DOHH2 (cell line): ENCODE results near the gene SOX1.

ENCODE experiments used
- H3F3A ChIP-seq: fragments of 200-600 bp; sonication (generic), shearing (Covaris generic); 2 replicates; pipeline ENCODE4 v1.6.0; 2016; ENCODE audit warnings: antibody characterized with exemption, mild to moderate bottlenecking; ENCODE audit not compliant: control insufficient read depth, insufficient read depth
- H3K27ac ChIP-seq: fragments of 200-600 bp; sonication (generic); 2 replicates; pipeline ENCODE4 v1.5.1; 2014; ENCODE audit warnings: low read depth, mild to moderate bottlenecking, low read length, moderate library complexity
- H3K27me3 ChIP-seq: fragments of 200-600 bp; sonication (generic); 2 replicates; pipeline ENCODE4 v1.6.1; 2014; ENCODE audit warnings: mild to moderate bottlenecking, low read length, mixed read lengths; ENCODE audit not compliant: control insufficient read depth
- H3K36me3 ChIP-seq: fragments of 200-600 bp; sonication (generic); 2 replicates; pipeline ENCODE4 v1.6.1; 2014; ENCODE audit warnings: mild to moderate bottlenecking, low read length, moderate library complexity, mixed read lengths; ENCODE audit not compliant: control insufficient read depth
- H3K4me1 ChIP-seq: fragments of 200-600 bp; sonication (generic); 2 replicates; pipeline ENCODE4 v1.6.1; 2014; ENCODE audit warnings: mild to moderate bottlenecking, low read length, mixed read lengths; ENCODE audit not compliant: control insufficient read depth
- H3K4me2 ChIP-seq: fragments of 200-600 bp; sonication (generic); 2 replicates; pipeline ENCODE4 v1.6.0; 2014; ENCODE audit warnings: mild to moderate bottlenecking, low read length, moderate library complexity
- H3K4me3 ChIP-seq: fragments of 200-600 bp; sonication (generic); 2 replicates; pipeline ENCODE4 v1.5.1; 2014; ENCODE audit warnings: mild to moderate bottlenecking, low read length, mixed read lengths
- H3K79me2 ChIP-seq: fragments of 200-600 bp; sonication (generic); 2 replicates; pipeline ENCODE4 v1.6.1; 2014; ENCODE audit warnings: mild to moderate bottlenecking, low read length, mixed read lengths; ENCODE audit not compliant: control insufficient read depth
- H3K9me2 ChIP-seq: fragments of 200-600 bp; sonication (generic); replicated peaks from 2 replicates; pipeline ENCODE4 v1.6.1; 2014; ENCODE audit warnings: mild to moderate bottlenecking, low read length, mixed read lengths; ENCODE audit not compliant: control insufficient read depth
- H3K9me3 ChIP-seq: fragments of 200-600 bp; sonication (generic); 2 replicates; pipeline ENCODE4 v1.6.1; 2014; ENCODE audit warnings: antibody characterized with exemption, low read length, mixed read lengths; ENCODE audit not compliant: control insufficient read depth, insufficient read depth
- H4K20me1 ChIP-seq: fragments of 200-600 bp; sonication (generic); 2 replicates; pipeline ENCODE4 v1.6.0; 2014; ENCODE audit warnings: low read depth, mild to moderate bottlenecking, antibody characterized with exemption, low read length, moderate library complexity; ENCODE audit not compliant: control insufficient read depth, insufficient read depth
- CTCF ChIP-seq: fragments of 200-600 bp; sonication (generic); IDR thresholded peaks from one replicate; pipeline ENCODE4 v1.5.1; 2014; ENCODE audit warnings: antibody characterized with exemption, mild to moderate bottlenecking, low read depth, low read length; ENCODE audit not compliant: poor library complexity, severe bottlenecking
- EZH2phosphoT487 ChIP-seq: fragments of 200-600 bp; sonication (generic); IDR thresholded peaks from 2 replicates; pipeline ENCODE4 v1.6.1; 2017; ENCODE audit warnings: borderline replicate concordance, mild to moderate bottlenecking, antibody characterized with exemption, low read length, moderate library complexity, mixed read lengths

Gene SOX1

GRCh38 chr13:112053167-112053743 lies 13.7 kb upstream of the SOX1 start:
- H3K4me2 ChIP-seq, result no peak overlapping the region
- no peaks in the 10 kb centered on the region for H3K27me3 ChIP-seq
- H3K4me3 ChIP-seq, result no peak overlapping the region

GRCh38 chr13:112053744-112054615 lies 13.0 kb upstream of the SOX1 start:
- no peaks in the 10 kb centered on the region for H3K36me3 ChIP-seq

More at GRCh38 chr13:112053167-112053743, 13.7 kb upstream of the SOX1 start:
- Histone ChIP-seq H4K20me1 (no peaks in the 10 kb centered on the region), H3K36me3 (no peaks in the 10 kb centered on the region), H3K9me2 (no peaks in the 10 kb centered on the region), H3K27ac (no peak overlapping the region), H3F3A (no peaks in the 10 kb centered on the region), H3K79me2 (no peaks in the 10 kb centered on the region), H3K4me1 (no peaks in the 10 kb centered on the region), H3K9me3 (no peaks in the 10 kb centered on the region; the same call in 1 of the 2 replicates)
- TF ChIP-seq CTCF, result no peak
- no peak for TF ChIP-seq EZH2phosphoT487

GRCh38 chr13:112054616-112055015 lies 12.3 kb upstream of the SOX1 start:
- Histone ChIP-seq H4K20me1 (no peaks in the 10 kb centered on the region), H3K4me3 (no peak overlapping the region), H3K36me3 (no peaks in the 10 kb centered on the region), H3K27me3 (no peaks in the 10 kb centered on the region), H3K27ac (no peak overlapping the region), H3K9me3 (no peaks in the 10 kb centered on the region; the same call in 1 of the 2 replicates), H3K9me2 (no peaks in the 10 kb centered on the region), H3K79me2 (no peaks in the 10 kb centered on the region), H3F3A (no peaks in the 10 kb centered on the region), H3K4me2 (no peak overlapping the region), H3K4me1 (no peaks in the 10 kb centered on the region)
- TF ChIP-seq EZH2phosphoT487, result no peak
- TF ChIP-seq CTCF, result no peak

More at GRCh38 chr13:112053744-112054615, 13.0 kb upstream of the SOX1 start:
- H3K4me1 ChIP-seq, result no peaks in the 10 kb centered on the region
- no peaks in the 10 kb centered on the region; the same call in 1 of the 2 replicates for H3K9me3 ChIP-seq
- no peaks in the 10 kb centered on the region for H3K9me2 ChIP-seq
- TF ChIP-seq CTCF (no peak), EZH2phosphoT487 (no peak)
- no peak overlapping the region for H3K4me2 ChIP-seq
- no peak overlapping the region for H3K4me3 ChIP-seq
- no peaks in the 10 kb centered on the region for H3K79me2 ChIP-seq
- H3K27ac ChIP-seq, result no peak overlapping the region
- H3K27me3 ChIP-seq, result no peaks in the 10 kb centered on the region
- H3F3A ChIP-seq, result no peaks in the 10 kb centered on the region
- no peaks in the 10 kb centered on the region for H4K20me1 ChIP-seq
